GM12891 (cell line): Measurements from ENCODE around the gene RHO.

Experiments used
- DNase-seq: peaks from one replicate; pipeline ENCODE4 v3.0.0; 2011; ENCODE audit warnings: low spot score; ENCODE audit not compliant: insufficient read length
- FAIRE-seq: peaks from 2 replicates; lab custom pipeline; 2011; peaks lifted over from hg19 to GRCh38; lab: Jason Lieb, UNC
- PAX5 ChIP-seq: IDR thresholded peaks from 2 replicates; pipeline ENCODE4 v1.6.1; 2011; ENCODE audit warnings: low read length, moderate library complexity, mild to moderate bottlenecking; ENCODE audit not compliant: insufficient read depth, severe bottlenecking
- POLR2A ChIP-seq: IDR thresholded peaks from 2 replicates; pipeline ENCODE4 v1.6.1; 2011; ENCODE audit warnings: low read depth, low read length, control low read depth
- POLR2AphosphoS5 ChIP-seq: IDR thresholded peaks from 2 replicates; pipeline ENCODE4 v1.6.1; 2011; ENCODE audit warnings: low read depth, low read length, control low read depth
- POU2F2 ChIP-seq: IDR thresholded peaks from 2 replicates; pipeline ENCODE4 v1.6.1; 2011; ENCODE audit warnings: low read depth, mild to moderate bottlenecking, control low read depth, low read length, moderate library complexity
- SPI1 ChIP-seq: IDR thresholded peaks from 2 replicates; pipeline ENCODE4 v1.6.1; 2011; ENCODE audit warnings: low read depth, low read length, control low read depth
- TAF1 ChIP-seq: IDR thresholded peaks from 2 replicates; pipeline ENCODE4 v1.6.1; 2011; ENCODE audit warnings: low read depth, low read length, control low read depth

RHO gene

DNA sequence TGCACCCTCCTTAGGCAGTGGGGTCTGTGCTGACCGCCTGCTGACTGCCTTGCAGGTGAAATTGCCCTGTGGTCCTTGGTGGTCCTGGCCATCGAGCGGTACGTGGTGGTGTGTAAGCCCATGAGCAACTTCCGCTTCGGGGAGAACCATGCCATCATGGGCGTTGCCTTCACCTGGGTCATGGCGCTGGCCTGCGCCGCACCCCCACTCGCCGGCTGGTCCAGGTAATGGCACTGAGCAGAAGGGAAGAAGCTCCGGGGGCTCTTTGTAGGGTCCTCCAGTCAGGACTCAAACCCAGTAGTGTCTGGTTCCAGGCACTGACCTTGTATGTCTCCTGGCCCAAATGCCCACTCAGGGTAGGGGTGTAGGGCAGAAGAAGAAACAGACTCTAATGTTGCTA, 2.4 kb downstream of the RHO start:
- DNase-seq: no peak
- TF ChIP-seq SPI1 (no peak), PAX5 (no peak), POLR2A (no peak), TAF1 (no peak), POLR2AphosphoS5 (no peak), POU2F2 (no peak)
- FAIRE-seq: no peak

DNA sequence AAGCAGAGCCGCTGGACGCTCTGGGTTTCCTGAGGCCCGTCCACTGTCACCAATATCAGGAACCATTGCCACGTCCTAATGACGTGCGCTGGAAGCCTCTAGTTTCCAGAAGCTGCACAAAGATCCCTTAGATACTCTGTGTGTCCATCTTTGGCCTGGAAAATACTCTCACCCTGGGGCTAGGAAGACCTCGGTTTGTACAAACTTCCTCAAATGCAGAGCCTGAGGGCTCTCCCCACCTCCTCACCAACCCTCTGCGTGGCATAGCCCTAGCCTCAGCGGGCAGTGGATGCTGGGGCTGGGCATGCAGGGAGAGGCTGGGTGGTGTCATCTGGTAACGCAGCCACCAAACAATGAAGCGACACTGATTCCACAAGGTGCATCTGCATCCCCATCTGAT, 3.3 kb downstream of the RHO start:
- DNase-seq (no peak), FAIRE-seq (no peak)
- no peak for TF ChIP-seq POLR2AphosphoS5
- no peak for TF ChIP-seq PAX5
- no peak for TF ChIP-seq POLR2A
- TF ChIP-seq POU2F2: no peak
- no peak for TF ChIP-seq SPI1
- no peak for TF ChIP-seq TAF1

DNA sequence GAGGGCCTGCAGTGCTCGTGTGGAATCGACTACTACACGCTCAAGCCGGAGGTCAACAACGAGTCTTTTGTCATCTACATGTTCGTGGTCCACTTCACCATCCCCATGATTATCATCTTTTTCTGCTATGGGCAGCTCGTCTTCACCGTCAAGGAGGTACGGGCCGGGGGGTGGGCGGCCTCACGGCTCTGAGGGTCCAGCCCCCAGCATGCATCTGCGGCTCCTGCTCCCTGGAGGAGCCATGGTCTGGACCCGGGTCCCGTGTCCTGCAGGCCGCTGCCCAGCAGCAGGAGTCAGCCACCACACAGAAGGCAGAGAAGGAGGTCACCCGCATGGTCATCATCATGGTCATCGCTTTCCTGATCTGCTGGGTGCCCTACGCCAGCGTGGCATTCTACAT, 3.8 kb downstream of the RHO start:
- no peak for TF ChIP-seq POLR2AphosphoS5
- TF ChIP-seq POLR2A: no peak
- TF ChIP-seq PAX5: no peak
- TF ChIP-seq POU2F2: no peak
- TF ChIP-seq SPI1: no peak
- TF ChIP-seq TAF1: no peak
- no peak for FAIRE-seq
- no peak for DNase-seq

DNA sequence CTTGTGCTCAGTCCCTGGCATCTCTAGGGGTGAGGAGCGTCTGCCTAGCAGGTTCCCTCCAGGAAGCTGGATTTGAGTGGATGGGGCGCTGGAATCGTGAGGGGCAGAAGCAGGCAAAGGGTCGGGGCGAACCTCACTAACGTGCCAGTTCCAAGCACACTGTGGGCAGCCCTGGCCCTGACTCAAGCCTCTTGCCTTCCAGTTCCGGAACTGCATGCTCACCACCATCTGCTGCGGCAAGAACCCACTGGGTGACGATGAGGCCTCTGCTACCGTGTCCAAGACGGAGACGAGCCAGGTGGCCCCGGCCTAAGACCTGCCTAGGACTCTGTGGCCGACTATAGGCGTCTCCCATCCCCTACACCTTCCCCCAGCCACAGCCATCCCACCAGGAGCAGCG, 5.0 kb downstream of the RHO start:
- DNase-seq (no peak), FAIRE-seq (no peak)
- TF ChIP-seq POLR2AphosphoS5 (no peak), PAX5 (no peak)

DNA sequence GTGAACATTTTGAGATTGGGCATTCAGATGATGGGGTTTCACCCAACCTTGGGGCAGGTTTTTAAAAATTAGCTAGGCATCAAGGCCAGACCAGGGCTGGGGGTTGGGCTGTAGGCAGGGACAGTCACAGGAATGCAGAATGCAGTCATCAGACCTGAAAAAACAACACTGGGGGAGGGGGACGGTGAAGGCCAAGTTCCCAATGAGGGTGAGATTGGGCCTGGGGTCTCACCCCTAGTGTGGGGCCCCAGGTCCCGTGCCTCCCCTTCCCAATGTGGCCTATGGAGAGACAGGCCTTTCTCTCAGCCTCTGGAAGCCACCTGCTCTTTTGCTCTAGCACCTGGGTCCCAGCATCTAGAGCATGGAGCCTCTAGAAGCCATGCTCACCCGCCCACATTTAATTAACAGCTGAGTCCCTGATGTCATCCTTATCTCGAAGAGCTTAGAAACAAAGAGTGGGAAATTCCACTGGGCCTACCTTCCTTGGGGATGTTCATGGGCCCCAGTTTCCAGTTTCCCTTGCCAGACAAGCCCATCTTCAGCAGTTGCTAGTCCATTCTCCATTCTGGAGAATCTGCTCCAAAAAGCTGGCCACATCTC, 6.1 kb downstream of the RHO start:
- DNase-seq: no peak
- no peak for TF ChIP-seq SPI1
- TF ChIP-seq POLR2A: no peak
- TF ChIP-seq TAF1: no peak
- TF ChIP-seq POLR2AphosphoS5: no peak
- TF ChIP-seq POU2F2: no peak
- no peak for TF ChIP-seq PAX5
- no peak for FAIRE-seq

DNA sequence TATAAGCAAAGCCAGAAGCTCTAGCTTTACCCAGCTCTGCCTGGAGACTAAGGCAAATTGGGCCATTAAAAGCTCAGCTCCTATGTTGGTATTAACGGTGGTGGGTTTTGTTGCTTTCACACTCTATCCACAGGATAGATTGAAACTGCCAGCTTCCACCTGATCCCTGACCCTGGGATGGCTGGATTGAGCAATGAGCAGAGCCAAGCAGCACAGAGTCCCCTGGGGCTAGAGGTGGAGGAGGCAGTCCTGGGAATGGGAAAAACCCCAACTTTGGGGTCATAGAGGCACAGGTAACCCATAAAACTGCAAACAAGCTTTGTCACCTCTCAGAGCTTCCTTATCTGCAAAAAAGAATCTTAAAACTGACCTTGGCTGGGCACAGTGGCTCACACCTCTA, 6.6 kb downstream of the RHO start:
- TF ChIP-seq PAX5 (no peak), POU2F2 (no peak), POLR2AphosphoS5 (no peak), SPI1 (no peak)
- DNase-seq (no peak), FAIRE-seq (no peak)

DNA sequence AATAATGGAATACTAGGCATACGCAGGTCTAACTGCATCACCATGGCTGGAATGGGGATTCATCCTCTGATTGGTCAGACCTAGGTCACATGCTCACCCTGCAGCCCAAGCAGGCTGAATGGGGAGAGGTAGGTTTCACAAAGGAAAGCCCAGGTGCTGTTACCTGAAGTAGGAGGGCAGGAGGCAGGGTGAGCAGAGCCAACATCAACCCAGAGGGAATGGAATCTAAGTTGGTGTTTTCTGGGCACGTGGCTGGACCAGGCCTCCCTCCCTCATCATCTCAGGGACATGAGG, 7.9 kb downstream of the RHO start:
- TF ChIP-seq PAX5: no peak
- TF ChIP-seq POLR2AphosphoS5: no peak
- no peak for FAIRE-seq
- DNase-seq: no peak

DNA sequence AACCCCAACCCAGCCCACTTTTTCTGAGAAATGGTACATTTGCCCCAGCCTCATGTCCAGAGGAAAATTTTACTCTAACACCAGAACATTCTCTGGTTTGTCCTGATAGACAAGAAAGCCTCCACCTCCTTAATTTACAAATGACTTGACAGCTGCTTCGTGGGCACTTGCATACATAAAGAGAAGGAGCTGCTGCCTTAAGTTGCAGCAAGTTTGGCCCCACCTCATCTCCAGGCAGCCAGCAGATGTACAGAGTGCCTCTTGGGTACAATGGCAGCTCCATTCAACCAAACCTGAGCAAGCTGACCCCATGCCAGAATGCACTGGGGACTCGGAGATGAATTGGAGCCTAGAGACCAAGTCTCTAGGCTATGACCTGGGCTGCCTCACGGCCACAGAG, 8.4 kb downstream of the RHO start:
- FAIRE-seq: no peak
- TF ChIP-seq PAX5 (no peak), POU2F2 (no peak), POLR2AphosphoS5 (no peak), TAF1 (no peak), SPI1 (no peak), POLR2A (no peak)
- DNase-seq: no peak

DNA sequence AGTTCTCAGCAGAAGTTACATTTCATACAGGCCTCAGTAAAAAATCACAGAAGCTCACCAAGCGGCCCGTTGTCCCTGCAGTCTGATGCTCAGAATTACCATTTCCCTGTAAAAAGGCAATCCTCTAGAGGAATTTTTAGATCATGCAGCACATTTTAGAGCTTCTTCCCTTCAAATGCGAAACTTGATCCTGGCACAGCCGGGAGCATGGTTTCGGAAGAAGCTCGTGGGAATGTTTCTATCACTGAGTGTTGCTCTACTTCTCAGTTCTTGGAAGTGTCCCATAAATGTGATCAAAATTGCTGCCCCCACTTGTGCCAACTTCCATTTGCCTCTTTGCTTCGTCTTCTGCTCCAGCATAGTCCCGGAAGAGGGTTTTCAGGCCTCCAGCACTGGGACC, 10.8 kb downstream of the RHO start:
- FAIRE-seq: no peak

DNA sequence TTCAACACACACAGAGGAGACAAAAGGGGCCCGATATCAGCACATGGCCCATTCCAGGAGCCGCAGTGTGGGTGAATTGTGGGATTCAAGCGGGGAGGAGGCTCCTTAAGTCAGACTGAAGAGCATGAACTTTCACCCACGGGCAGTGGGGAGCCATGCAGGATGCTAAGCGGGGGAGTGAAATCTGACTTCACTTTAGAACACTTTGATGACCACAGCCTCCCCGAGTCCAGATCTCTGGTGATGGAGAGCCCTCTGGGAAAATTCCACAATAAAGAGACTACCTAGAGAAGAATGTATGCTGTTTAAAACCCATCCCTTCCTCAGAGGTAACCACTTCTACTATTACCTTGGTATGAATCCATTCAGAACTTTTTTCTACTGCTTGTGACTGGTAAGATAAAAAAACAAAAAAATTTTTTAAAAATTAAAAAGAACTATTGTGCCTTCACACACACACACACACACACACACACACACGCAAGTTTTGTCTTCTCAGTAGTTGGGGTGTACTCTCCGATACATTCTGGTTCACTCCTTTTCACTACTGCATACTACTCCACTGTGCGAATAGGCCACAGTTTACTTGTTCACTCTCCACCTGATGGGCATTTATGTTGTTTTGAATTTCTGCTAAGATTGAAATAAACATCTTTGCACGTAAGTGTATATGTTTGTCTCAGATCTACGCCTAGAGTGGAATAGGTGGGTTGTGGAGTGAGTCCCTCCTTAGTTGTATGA, 12.5 kb downstream of the RHO start:
- no peak for FAIRE-seq
- TF ChIP-seq TAF1 (no peak), SPI1 (no peak), POLR2AphosphoS5 (no peak), PAX5 (no peak), POU2F2 (no peak), POLR2A (no peak)
- DNase-seq: no peak

More for the DNA sequence above, 10.8 kb downstream of the RHO start:
- no peak for TF ChIP-seq POU2F2
- no peak for TF ChIP-seq POLR2AphosphoS5
- no peak for TF ChIP-seq TAF1
- TF ChIP-seq SPI1: no peak
- TF ChIP-seq PAX5: no peak
- TF ChIP-seq POLR2A: no peak
- no peak for DNase-seq

DNA sequence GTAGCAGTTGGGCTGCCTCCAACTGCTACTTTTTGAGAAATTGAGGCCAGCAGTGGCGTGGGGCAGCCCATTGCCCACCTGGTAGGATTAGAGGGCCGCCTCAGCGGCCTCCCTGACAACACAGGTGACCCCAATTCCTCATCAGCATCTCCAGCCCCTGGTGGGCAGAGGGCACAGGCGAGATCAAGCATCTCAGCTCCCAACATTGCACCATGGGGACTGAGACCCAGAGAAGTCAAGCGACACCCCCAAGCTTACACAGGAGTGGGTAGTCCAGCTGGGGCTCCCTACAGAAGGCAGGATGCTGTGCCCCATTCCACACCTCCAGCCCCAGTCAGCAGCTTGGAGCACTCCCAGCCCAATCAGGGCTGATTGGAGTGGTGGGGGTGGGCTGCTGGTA, 14.3 kb downstream of the RHO start:
- FAIRE-seq (no peak), DNase-seq (no peak)
- TF ChIP-seq POLR2A: no peak
- no peak for TF ChIP-seq POU2F2
- no peak for TF ChIP-seq TAF1
- TF ChIP-seq PAX5: no peak
- TF ChIP-seq POLR2AphosphoS5: no peak
- no peak for TF ChIP-seq SPI1
